Tongue (tissue), 2 donors: ENCODE results near the gene TRIO. TPM values are rescaled to one million over a fixed set of nuclear protein-coding genes. Genes with fewer than 3 reads are reported as not detected.
A peak's percentile ranks its signal among the peaks of the same experiment; 100 is the strongest.

Experiments used
- DNase-seq: peaks from one replicate; pipeline ENCODE4 v3.0.0-alpha.2; 2015
- total RNA-seq: library from RNA; depleted of rRNA; stranded (reverse); fragments of >200 nt; gene quantifications from one replicate; pipeline ENCODE4 v1.2.3, GENCODE V29; 2014

The TRIO gene
- total RNA-seq, 1 donor from 2014 or later: 188 TPM

DNA sequence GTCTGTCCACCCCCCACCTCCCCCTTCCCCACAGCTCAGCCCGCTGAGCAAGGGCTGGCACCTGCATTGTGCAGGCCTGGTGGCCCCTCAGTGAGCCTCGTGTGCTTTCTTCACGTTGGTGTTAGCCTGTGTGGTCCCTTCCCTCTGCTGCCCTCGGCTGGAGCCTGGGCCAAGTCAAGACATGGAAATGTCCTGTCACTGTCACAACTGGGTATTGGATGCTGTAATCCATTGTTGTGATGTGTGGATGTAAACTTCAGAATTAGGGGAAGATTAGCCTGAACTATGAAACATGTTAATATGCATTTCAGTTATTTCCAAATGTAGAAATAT is 103.9 kb downstream of the TRIO start:
- DNase-seq: no peak

DNA sequence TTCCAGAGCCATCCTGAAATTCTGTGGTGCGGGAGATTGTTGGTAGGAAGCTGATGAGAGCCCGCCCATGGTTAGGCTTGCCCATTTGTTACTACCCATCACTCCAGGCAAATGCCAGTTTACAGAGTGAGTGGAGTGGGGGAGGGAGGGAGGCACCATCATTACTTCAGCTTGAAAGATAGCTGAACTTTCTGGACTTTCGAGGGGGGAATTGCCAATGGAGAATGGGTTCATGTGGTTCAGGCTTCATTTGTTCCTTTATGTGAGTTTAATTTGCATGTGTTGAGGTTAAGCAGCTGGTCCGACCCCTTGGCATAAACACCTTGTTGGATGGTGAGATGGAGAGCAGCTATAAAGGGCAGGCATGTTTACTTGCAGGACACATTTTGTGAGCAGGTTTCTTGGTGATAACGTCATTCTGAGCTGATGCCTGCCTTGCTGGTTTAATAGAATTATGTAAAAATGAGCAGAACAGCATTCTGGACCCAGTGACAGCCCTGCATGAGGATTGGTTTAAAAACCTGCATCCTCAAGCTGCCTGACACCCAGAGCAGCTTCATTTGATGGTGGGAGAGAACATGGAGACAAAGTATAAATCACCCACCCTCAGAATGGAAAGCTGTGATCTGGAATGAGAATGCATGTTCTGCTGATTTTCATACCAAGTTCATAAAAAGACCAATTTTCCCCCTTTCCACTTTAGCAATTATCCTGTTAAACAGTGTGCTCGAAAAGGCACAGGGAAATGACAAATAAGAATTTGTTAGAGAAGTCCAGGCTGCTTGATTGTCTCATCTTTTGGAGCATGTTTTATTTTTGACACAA is 106.3 kb downstream of the TRIO start:
- DNase-seq: no peak

DNA sequence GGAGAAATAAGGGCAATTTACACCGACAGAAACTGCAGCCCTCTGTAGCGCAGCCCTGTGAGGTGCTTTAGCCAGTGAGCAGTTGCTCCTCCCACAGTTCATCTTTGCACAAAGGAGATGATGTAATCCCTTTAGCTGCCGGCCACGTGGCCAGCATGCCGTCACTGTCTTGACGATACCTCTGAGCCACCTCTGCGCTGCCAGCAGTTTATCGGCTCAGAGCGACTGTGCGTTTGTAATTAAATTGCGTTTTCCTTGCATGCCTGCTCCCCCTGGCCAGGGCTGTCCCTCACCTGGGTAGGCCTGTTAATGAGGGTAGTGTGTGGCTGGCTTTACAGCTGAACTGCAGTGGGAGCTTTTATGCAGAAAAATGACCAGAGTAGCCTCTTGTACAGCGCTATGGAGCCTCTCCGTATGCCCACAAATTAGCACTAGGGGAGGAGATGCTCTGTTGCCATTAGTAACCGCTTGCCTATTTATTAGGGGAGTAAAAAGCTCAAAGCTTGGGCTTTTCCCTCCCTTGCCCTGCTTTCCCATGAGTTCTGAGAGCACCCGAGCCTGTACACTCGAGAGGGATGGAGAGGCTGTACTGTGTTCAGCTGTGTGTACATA is 107.0 kb downstream of the TRIO start:
- peak; percentile 88 for DNase-seq

DNA sequence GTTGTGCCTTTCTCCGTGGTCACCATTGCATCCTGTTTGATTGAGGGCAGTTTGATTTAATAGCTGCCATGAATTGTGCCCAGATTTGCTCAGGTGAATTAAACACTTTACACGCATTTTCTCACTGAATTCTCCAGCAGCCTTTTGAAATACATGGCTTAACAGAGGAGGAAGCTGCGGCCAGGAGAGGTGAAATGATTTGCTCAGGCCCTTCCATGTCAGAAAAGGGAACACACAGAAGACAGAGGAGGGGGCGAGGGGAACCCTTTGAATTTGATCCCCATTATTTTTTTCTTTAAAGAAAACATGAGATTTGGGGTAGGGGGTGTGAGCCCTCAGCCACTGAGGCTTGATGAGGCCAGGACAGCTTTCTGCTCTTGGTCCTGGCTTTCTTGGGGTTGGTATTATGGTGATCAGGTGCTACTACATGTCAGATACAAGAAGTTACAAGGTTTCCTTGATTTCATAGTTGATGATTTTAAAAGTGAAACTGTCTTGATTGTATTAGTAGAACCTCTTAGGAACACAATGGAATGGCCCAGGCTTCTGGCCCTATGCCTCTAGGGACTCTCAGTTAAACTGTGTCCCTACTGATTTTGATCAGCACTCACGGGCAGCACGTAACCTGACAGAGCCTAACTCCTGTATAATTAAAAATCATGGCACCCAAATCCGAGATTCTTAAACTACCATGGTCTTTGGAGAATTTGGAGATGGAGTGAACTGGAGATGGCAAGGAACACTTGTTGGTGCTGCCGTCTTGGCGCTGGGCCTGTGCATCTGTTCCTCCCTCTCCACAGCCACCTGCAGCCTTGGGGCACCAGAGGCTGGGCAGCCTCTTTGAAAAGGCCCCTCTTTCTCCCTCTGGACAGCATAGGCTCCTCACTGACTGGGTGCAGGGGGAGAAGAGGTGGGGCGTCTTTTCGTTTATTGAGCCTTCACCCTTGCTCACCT is 107.9 kb downstream of the TRIO start:
- DNase-seq: no peak

DNA sequence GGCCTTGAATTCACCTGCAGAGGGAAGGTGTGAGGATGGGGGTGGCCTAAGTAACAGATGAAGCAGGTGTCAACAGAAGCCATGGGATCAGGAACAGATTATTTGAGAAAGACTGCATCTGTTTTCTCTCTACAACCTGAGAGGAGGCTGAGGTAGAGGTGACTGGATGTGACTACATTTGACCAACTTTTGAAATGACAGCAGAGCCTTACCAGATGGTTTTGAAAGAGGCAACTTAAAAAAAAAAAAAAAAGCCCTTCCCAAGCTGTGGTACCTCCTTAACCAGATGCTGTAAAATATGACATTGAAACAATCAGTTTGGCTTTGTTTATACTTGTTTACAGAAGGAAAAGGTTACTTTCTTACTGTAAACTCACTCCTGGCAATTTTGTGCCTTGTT is 108.6 kb downstream of the TRIO start:
- DNase-seq: no peak

DNA sequence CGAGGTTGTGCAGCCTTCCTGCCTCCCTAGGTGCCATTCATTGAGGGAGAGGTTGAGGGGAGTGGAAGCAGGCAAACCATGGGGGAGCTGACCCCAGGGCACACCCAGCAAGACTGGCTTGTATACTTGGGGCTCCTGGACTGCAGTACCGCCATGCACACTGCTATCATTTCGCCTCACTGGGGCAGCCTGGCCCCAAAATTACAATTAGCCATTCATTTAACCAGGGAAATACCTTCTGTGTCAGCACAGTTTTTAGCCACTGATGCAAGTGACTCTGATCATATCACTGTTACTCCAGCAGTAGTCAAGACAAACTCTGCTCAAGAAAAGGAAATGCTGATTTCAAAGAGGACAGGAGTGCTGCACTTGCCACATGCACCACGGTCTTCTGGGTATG is 109.7 kb downstream of the TRIO start:
- DNase-seq: no peak

DNA sequence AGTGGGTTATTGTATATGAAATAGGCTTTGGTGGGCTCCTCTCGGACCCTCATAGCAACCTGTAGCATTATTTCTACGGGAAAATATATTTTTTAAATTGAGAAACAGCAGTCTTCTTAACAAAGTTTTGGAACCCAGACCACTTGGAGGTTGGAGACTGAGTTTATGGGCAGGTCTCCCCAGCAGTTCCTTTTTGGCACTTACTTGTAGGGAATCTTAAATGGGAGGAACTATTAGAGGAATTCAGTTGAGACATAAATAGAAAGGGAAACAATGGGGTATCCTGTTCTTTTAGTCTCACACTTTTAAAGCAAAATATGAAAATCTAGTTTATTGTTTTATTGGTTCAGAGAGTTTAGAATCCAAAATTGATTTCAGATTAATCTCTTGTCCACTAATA is 111.5 kb downstream of the TRIO start:
- DNase-seq: no peak

DNA sequence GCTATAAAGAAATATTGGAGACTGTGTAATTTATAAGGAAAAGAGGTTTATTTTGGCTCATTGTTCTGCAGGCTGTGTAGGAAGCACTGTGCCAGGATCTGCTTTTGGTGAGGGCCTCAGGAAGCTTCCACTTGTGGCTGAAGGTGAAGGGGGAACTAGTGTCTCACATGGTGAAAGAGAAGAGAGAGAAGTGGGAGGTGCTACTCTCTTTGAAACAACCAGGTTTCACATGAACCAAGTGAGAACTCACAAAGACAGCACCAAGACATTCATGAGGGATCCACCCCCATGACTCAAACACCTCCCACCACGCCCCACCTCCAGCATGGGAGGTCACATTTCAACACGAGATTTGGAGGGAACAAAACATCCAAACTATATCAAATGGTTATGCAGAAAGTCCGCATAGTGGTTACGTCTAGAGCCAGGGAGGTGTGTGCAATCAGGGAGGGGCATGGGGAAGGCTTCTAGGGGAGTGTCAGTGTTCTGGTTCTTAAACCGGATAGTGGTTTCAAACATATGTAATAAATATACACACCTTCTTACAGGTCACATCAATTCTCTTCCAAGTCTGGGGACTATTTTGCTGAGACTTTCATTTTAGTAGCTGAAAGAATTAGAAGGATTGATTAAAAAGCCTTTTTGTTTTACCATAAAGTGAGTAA is 113.0 kb downstream of the TRIO start:
- no peak for DNase-seq

DNA sequence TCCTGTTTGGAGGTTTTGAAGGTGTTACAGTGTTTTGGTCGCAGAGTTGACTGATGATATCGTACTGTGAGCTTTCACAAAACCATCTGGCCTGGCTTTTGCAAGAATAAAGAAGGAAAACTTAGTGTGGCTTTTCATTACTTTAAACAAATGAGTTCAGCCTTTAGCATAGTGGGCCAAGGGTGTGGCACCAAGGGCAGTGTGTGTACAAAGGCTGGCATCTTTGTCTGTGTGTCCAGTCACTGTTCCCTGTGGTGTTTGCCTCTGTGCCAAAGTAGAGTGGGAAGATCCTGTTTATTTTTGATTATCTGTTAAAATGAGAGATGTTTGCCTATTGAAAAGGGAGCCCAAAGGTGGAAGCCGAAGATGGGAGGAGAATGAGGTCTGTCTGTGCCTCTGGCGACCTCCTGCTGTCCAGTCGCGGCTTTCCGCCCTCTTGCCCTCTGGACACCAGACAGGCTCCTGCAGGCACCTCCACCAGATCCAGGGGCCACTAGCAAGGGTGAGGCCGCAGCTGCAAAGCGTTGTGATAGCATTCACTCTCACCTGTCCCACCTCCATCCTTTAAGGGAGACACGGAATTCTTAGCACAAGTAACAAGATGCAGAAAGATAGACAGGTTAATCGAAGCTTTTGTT is 113.7 kb downstream of the TRIO start:
- no peak for DNase-seq

DNA sequence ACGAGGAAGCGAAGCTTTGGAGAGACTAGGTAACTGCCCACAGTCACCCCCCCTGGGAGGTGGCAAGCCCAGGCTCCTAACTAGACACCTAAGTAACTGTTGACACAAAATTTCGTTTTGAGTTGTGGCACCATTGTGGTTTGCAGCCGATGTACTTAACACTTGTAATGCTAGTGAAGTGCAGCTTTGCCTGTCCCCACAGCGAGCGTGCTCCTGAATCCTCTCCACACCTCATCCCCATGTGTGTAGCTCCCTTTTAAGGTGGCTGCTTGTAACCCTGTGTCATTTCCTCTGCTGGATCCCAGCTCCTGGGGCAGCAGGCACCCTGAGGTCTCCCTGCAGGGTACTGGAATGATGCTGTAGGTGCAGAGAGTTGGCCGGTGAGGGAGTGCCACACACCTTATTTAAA is 114.9 kb downstream of the TRIO start:
- DNase-seq: no peak

DNA sequence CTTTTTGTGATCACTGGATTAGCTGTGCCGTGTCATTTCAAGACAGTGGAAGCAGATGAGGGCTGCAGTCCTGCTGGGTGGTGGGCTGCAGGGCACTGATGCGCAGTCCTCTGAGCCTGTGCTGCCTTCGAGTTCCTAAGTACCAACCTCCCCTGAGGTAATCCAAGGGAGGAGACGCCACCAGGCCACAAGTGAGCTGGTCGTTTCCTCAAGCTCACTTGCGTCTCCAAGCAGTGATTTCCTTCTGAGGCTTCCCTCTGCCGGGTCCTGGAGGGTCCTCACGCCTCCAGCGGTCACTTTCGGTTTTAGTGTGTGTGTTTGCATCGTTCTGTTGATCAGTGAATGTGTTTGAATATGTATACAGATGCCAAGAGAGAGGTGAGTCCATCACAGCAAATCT is 115.7 kb downstream of the TRIO start:
- peak; percentile 50 for DNase-seq

DNA sequence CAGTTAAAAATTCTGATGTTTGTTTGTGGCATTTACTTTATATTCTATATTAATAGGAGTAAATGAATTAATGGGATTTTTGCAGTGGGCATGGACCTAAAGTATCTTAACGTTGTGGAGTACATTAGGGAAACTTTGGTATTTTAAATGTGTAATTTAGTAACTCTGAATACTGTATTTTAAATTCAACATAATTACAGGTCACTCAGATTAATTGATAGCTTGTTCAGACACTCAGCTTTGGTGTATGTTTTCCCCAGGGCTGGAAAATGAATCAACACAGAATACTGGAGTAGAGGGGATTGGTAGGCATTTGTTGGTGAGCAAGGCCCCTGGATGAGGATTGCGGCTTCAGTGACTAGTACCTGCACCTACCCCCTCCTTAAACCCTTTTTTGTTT is 117.5 kb downstream of the TRIO start:
- no peak for DNase-seq

DNA sequence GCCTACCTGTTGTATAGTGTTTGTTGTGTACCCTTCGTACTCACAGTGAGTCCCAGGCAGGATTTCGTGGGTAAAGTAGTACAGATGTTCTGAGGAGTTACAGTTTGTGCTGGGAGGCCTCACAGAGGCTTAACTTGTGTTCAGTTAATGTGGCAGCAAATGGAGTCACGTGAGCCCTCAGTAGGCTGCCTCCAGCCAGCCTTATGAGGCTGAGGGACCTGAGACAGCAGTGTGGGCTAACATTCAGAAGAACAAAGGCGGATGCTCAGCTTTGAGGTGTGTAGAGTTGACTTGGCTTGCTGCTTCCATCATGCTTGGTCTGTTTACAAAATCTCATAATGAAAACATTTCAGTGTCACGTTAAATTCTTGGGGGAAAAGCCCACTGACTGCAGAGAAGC is 118.1 kb downstream of the TRIO start:
- no peak for DNase-seq

DNA sequence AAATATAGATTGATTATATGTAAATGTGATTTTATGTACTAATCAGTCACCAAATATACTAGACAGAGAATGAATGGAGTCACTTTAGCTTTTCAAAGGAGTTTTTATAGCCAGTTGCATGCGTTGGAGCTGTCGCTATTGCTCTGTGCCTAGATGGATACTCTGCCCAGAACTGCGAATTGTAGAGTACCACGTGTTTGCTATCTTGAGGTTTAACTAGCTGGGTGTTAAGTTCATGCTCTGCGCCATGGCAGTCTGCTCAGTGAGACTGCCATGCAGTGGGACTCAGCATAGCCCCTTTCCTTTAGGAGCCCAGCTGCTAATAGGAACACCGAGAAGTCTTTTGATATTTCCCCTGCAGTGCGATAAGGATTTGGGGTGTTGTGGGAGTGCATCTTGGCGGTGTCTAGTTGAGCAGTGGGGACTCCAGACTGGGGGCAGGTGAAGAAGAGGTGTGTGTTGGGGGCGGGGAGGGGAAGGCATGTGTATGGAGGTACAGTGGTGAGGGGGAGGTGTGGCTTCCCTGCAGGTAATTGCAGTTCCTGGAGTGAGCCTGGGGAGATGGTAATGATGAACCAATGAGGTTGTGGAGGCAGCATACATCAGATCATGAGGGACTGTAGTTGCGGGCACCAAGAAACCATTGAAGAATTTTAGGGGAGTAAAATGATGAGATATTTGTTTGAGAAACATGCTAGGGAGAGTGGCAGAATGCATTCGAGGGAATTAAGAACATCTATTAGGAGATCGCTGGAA is 118.9 kb downstream of the TRIO start:
- DNase-seq: no peak

DNA sequence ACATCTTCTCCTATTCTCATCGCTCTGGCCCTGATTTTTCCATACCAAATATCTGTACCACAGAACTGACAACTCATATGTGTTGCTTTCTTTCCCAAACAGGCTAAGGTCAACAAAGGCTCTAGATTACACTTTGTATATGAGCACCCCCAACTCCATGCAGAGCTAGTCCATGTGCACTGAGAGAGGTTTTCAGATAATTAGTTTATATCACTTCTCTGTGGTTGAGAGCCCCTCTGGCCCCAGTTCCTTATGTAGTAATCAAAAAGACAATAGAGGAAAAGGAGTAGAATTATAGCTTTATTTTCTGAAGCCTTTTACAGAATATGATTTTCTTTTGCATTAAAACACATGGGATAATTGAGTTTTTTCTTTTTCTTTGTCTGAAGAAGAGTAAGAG is 120.0 kb downstream of the TRIO start:
- no peak for DNase-seq

DNA sequence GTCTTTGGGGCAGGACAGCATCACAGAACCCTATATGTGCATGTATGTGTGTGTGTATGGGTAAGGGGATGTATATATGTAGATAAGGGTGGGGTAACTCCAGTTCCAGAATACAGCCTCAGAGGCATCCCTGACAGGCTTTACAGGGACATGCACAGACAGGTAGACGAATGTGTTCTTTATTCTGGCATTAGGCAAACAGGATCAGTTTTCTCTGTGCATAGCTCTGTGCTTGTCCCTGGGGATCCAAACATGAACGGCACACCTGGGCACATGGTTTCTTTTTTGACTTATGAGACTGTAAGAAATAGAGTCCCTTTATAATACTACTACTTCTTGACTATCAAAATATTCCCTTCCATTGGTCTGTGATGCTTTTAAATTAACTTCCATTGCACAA is 120.6 kb downstream of the TRIO start:
- DNase-seq: no peak

DNA sequence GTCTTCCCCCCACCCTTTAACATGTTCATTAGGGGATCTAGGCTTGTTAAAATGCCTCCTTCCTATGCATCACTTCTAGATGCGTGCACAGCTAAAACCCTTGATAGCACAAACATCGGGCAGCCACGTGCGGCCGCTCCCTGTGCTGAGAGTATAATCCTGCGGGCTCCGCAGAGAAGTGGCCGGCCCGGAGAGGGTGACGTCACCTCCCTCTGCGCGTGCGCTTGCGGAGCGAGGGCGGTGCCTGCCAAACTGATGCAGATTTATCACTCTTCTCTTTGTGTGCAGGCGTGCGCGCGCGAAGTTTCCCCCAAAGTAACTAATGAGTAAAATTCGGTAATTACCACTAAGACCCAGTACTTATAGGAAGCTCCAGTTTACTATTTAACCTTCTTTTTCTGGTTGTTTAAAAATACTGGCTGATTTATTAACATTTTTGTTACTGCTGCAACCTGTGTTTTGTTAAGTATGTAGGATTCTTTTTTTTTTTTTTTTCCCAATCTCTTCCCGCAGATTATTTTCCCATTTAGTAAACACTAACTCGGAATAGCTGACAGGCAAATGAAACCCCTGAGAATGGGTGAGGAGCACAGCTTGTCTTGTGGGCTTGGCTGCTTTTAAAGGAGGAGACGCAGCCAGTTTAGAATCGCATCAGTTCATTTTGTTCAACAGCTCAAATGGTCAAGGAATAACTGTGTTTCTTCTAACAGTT is 121.6 kb downstream of the TRIO start:
- peak; percentile 96 for DNase-seq

DNA sequence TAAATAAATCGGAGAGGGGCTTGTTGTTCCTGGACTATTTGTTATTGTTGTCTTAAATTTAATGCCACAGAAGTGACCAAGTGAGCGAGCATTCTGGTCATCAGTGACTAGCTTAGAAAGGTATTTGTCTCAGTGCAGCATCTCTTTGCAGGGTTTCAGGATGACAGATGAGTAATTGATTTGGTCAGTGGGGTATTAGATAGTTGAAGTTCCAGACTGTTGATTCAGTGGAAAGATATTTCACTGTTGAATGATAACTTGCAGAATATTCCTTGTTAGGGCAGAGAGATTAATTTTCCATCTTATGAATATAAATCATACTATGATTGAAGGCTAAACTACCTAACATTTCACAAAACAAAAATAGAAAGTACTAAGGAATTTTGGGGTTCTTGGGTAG is 122.4 kb downstream of the TRIO start:
- no peak for DNase-seq

DNA sequence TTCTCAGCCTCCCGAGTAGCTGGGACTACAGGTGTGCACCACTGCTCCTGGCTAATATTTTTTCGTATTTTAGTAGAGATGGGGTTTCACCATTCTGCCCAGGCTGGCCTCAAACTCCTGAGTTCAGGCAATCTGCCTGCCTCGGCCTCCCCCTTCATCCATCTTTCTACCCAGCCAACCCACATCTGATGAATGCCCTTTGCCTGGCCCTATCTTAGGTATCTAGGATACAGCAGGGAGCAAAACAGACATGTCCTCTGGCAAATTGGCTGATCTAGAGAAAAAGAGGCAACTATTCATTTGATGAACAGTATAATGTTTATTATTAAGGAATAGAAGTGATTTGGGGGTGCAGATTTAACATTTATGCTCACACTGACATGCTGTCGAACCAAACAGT is 123.0 kb downstream of the TRIO start:
- DNase-seq: no peak

DNA sequence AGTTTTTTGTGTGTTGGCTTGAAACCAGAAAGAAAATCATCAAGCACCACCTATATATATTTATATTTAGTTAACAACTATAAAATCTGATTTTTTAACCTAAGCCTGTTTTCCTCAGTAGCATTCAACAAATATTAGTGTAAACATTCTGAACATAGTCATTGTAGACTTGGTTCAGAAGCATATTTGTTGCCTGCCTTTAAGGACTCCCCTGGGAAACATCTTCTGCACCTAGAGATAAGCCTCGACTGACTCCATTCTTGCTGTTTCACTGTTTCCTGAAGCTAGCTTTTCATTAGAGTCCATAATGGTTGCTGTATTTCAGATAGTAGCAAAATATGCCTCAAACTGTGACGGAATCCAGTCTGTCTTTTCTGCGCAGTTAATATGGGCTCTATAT is 123.5 kb downstream of the TRIO start:
- DNase-seq: no peak
